ENCODE data around the gene ZNF839. TPM values are rescaled to one million over a fixed set of nuclear protein-coding genes. Genes with fewer than 3 reads are reported as not detected.

ZNF839 gene
- total RNA-seq, 1 experiment from 2014 or later = 21.7 TPM

DNA sequence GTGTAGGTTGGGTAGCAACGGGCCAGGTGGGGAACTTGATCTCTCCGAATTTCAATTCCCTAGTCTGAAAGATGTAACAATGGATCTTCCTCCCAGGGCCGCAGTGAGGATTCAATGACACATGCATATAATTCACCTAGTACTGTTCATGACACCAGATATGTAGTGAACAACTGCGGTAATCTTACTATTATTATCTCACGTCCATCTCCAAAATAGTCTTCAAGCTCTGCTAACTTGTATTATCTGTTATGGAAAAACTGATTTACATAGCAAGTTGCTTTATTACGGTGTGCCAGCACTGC lies 41.0 kb upstream of the ZNF839 start:
- H3K27me3 Mint-ChIP-seq (ENCODE audit: unreplicated experiment) = no peaks in the 10 kb centered on the region
- intact Hi-C loops (cut with micrococcal nuclease; ENCODE audit: unreplicated experiment) = loop anchor here (2.0 to 5.0 kb wide), 2 partner anchors 16 to 39 kb away; partner anchors contain the start of gene ZNF839
- BruUV-seq (replicated peaks) = no TSS peak
- H3K27ac Mint-ChIP-seq (ENCODE audit: unreplicated experiment) = peak overlapping the region; percentile 86
- CTCF ChIA-PET = no interaction called here
- no peak for DNase-seq
- H3K9me3 Mint-ChIP-seq (ENCODE audit: low read depth, unreplicated experiment) = no peaks in the 10 kb centered on the region
- H3K36me3 Mint-ChIP-seq (ENCODE audit: insufficient read depth, unreplicated experiment) = peaks cover 63% of the 10 kb centered on the region
- peaks cover 20% of the 10 kb centered on the region for H3K4me1 Mint-ChIP-seq (ENCODE audit: low read depth, unreplicated experiment)
- TF ChIP-seq, protein P1, sequence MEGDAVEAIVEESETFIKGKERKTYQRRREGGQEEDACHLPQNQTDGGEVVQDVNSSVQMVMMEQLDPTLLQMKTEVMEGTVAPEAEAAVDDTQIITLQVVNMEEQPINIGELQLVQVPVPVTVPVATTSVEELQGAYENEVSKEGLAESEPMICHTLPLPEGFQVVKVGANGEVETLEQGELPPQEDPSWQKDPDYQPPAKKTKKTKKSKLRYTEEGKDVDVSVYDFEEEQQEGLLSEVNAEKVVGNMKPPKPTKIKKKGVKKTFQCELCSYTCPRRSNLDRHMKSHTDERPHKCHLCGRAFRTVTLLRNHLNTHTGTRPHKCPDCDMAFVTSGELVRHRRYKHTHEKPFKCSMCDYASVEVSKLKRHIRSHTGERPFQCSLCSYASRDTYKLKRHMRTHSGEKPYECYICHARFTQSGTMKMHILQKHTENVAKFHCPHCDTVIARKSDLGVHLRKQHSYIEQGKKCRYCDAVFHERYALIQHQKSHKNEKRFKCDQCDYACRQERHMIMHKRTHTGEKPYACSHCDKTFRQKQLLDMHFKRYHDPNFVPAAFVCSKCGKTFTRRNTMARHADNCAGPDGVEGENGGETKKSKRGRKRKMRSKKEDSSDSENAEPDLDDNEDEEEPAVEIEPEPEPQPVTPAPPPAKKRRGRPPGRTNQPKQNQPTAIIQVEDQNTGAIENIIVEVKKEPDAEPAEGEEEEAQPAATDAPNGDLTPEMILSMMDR (IDR thresholded peaks at IDR 0.05; ENCODE audit: unreplicated experiment) = no peak
- H3K4me3 Mint-ChIP-seq (ENCODE audit: low read depth, unreplicated experiment) = no peak overlapping the region

DNA sequence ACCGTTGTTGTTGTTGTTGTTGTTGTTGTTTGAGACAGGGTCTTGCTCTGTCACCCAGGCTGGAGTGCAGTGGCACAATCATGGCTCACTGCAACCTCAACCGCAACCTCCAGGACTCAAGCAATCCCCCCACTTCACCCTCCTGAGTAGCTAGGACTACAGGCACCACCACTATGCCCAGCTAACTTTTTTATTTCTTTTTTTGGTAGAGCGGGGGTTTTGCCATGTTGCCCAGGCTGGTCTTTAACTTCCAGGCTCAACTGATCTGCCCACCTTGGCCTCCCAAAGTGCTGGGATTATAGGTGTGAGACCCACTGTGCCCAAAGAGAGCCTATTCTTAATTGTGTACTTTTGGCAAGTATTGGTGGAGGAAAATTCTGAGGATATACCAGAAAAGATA lies 40.3 kb upstream of the ZNF839 start:
- BruUV-seq (replicated peaks) = TSS peak; percentile 15
- Mint-ChIP-seq H3K27me3 (ENCODE audit: unreplicated experiment) (no peaks in the 10 kb centered on the region), H3K4me3 (ENCODE audit: low read depth, unreplicated experiment) (no peak overlapping the region), H3K27ac (ENCODE audit: unreplicated experiment) (peak overlapping the region; percentile 86), H3K9me3 (ENCODE audit: low read depth, unreplicated experiment) (no peaks in the 10 kb centered on the region), H3K36me3 (ENCODE audit: insufficient read depth, unreplicated experiment) (peaks cover 63% of the 10 kb centered on the region), H3K4me1 (ENCODE audit: low read depth, unreplicated experiment) (peaks cover 27% of the 10 kb centered on the region)
- TF ChIP-seq, protein P1 (IDR thresholded peaks at IDR 0.05; ENCODE audit: unreplicated experiment) = no peak
- intact Hi-C loops (cut with micrococcal nuclease; ENCODE audit: unreplicated experiment) = loop anchor here (1.0 to 5.0 kb wide), 3 partner anchors 16 to 44 kb away; partner anchors contain the start of gene ZNF839
- CTCF ChIA-PET = interaction anchor here (0.6 kb wide), 1 partner anchor 17 kb away, joined by 3 read pairs; no protein-coding TSS in a partner anchor
- DNase-seq = no peak

DNA sequence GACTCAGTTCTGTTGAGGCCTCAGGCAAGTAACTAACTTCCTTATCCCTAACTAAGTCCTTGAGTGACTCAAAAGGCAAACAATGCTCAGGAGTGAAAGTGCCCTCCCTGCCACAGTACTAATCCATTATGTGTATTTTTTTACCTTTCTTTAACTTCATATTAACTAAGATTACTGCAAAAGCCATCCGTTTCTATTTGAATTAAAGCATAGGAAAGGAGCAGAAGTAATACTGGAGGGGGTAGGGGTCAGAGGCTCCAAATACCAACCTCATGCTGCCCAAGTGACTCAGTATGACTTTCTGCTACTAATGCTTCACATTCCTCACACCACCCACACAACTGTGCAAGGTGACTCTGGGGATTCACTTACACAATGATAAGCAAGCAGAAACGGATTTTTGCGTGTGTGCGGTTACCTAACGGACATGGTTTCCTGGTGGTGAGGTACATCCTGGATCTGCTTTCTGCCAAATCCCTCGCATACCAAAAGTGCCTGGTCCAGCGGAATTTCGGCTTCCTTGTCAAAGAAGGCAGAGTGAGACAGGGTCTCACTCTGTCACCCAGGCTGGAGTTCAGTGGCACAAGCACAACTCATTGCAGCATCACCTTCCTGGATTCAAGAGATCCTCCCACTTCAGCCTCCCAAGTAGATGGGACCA lies 39.7 kb upstream of the ZNF839 start:
- TF ChIP-seq, protein P1 (IDR thresholded peaks at IDR 0.05; ENCODE audit: unreplicated experiment) = no peak
- intact Hi-C loops (cut with micrococcal nuclease; ENCODE audit: unreplicated experiment) = loop anchor here (1.0 to 5.0 kb wide), 3 partner anchors 17 to 45 kb away; partner anchors contain the start of gene ZNF839
- CTCF ChIA-PET = interaction anchor here (0.6 kb wide), 1 partner anchor 18 kb away, joined by 3 read pairs; no protein-coding TSS in a partner anchor
- no TSS peak for BruUV-seq (replicated peaks)
- peak; percentile 86 for DNase-seq
- Mint-ChIP-seq H3K4me1 (ENCODE audit: low read depth, unreplicated experiment) (peaks cover 32% of the 10 kb centered on the region), H3K27me3 (ENCODE audit: unreplicated experiment) (no peaks in the 10 kb centered on the region), H3K36me3 (ENCODE audit: insufficient read depth, unreplicated experiment) (peaks cover 62% of the 10 kb centered on the region), H3K4me3 (ENCODE audit: low read depth, unreplicated experiment) (no peak overlapping the region), H3K27ac (ENCODE audit: unreplicated experiment) (peak overlapping the region; percentile 86), H3K9me3 (ENCODE audit: low read depth, unreplicated experiment) (no peaks in the 10 kb centered on the region)

DNA sequence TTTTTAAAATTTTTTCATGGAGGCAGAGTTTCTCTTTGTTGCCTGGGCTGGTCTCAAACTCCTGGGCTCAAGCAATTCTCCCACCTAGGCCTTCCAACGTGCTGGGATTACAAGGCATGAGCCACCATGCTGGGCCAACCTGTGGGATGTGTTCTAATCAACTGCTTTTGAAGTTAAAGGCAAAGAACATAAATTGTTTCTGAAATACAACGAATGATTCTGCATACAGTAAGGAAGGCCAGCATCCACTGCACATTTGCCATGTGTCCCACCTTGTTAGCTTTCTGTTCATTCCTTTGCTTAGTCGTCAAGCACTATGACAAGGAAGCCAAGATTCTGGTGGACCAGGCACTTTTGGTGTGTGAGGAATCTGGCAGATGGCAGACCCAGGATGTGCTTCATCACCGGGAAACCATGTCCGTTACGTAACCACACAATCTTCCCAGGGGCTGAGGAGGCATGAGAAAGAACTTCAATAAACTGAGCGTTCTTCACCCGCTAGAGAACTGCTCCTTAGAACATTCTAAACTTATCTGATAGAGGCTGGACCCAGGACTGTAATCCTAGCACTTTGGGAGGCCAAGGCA lies 39.1 kb upstream of the ZNF839 start:
- Mint-ChIP-seq H3K9me3 (ENCODE audit: low read depth, unreplicated experiment) (no peaks in the 10 kb centered on the region), H3K27ac (ENCODE audit: unreplicated experiment) (peak overlapping the region; percentile 86), H3K4me1 (ENCODE audit: low read depth, unreplicated experiment) (peaks cover 33% of the 10 kb centered on the region), H3K36me3 (ENCODE audit: insufficient read depth, unreplicated experiment) (peaks cover 57% of the 10 kb centered on the region), H3K27me3 (ENCODE audit: unreplicated experiment) (no peaks in the 10 kb centered on the region), H3K4me3 (ENCODE audit: low read depth, unreplicated experiment) (no peak overlapping the region)
- intact Hi-C loops (cut with micrococcal nuclease; ENCODE audit: unreplicated experiment) = no loop called here
- CTCF ChIA-PET = no interaction called here
- BruUV-seq (replicated peaks) = TSS peak; percentile 98
- no peak for DNase-seq
- TF ChIP-seq, protein P1 (IDR thresholded peaks at IDR 0.05; ENCODE audit: unreplicated experiment) = no peak
